AG10803 (cell line): ENCODE data around the gene RPS6KA3.

Experiments
- DNase-seq: peaks from one replicate; pipeline ENCODE4 v3.0.0; 2010; ENCODE audit warnings: low read depth
- H3K4me3 ChIP-seq: 2 replicates; pipeline ENCODE4 v1.5.1; 2011; ENCODE audit warnings: mild to moderate bottlenecking, low read length, control low read depth
- TF ChIP-seq, protein P1 (sequence below): conservative IDR thresholded peaks from 2 replicates; pipeline ENCODE4 v1.5.1; 2011; ENCODE audit warnings: mild to moderate bottlenecking, low read length, control low read depth, inconsistent platforms

Gene RPS6KA3

DNA sequence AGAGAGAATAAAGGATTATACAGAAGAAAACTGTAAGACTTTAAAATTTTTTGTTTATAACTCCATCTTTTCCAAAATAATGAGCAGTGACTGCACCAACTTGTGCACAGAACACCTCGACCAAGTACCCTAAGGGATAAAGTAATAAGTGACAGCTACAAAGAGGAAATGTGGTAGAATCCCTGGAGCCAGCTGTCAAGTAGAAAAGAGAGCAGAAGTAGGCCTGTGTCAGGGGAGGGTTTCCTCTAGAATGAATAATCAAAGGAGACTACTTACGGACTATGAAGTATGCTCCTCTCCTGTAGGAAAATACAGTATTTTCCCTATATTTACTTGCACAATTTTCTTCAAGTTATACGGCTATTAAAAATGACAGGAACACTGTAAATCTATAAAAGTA lies 126.3 kb downstream of the RPS6KA3 start:
- TF ChIP-seq, protein P1, sequence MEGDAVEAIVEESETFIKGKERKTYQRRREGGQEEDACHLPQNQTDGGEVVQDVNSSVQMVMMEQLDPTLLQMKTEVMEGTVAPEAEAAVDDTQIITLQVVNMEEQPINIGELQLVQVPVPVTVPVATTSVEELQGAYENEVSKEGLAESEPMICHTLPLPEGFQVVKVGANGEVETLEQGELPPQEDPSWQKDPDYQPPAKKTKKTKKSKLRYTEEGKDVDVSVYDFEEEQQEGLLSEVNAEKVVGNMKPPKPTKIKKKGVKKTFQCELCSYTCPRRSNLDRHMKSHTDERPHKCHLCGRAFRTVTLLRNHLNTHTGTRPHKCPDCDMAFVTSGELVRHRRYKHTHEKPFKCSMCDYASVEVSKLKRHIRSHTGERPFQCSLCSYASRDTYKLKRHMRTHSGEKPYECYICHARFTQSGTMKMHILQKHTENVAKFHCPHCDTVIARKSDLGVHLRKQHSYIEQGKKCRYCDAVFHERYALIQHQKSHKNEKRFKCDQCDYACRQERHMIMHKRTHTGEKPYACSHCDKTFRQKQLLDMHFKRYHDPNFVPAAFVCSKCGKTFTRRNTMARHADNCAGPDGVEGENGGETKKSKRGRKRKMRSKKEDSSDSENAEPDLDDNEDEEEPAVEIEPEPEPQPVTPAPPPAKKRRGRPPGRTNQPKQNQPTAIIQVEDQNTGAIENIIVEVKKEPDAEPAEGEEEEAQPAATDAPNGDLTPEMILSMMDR, result no peak
- peak overlapping the region; percentile 75 for H3K4me3 ChIP-seq
- DNase-seq, result no peak

DNA sequence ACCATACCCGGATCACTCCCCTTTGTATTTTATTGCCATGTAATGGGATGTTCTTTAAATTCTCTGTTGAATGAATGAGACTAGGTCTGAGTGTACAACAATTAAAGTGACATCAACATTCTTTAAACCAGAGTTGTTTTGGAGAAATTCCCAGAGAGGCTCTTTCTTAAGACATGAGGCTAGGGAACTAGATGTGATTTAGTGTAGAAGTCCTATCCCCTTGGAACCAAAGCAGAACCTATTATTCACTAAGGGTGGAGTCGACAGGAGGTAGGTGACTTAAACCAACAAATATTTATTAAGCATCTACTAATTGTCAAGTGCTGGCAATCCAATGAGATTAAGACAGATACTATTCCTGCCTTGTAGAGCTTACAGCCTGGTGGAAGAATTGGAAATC lies 126.7 kb downstream of the RPS6KA3 start:
- peak; percentile 84 for DNase-seq
- TF ChIP-seq, protein P1, result no peak
- peak overlapping the region; percentile 75 for H3K4me3 ChIP-seq

DNA sequence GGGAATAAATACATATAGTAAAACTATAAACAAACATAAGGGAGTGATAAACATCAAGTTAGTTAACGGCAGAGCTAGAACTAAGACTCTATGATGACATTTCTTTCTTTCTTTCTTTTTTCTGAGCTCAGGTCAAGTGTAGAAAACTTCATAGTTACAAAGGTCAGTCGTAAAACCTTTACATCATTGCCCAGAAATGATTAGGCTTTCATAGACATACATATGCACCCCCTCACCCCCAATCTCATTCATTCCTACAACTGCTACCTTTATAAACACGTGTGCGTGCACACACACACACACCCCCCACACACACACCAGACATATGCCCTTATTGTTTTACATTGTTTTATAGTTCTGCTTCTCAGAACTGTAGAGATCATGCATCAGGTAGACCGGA lies 130.8 kb downstream of the RPS6KA3 start:
- no peak overlapping the region for H3K4me3 ChIP-seq
- no peak for DNase-seq
- TF ChIP-seq, protein P1, result no peak

DNA sequence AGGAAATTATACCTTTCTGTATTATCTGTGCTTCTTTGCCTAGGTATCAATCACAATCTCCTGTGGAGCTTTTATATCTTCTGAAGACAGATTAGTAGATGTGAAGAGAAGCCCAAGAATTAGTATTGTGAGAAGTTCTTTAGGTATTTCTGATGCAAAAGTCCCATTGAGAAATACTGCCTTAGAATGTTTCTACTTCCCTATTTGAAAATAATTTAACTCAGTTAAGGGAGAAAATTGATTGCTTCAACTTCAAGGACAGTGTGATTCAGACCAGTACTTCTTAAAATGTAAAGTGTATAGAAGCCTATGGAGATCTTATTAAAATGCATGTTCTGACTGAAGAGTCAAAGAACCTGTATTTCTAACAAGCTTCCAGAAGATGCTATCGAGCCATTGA lies 134.0 kb downstream of the RPS6KA3 start:
- no peak for DNase-seq
- no peak overlapping the region for H3K4me3 ChIP-seq
- TF ChIP-seq, protein P1, result no peak

DNA sequence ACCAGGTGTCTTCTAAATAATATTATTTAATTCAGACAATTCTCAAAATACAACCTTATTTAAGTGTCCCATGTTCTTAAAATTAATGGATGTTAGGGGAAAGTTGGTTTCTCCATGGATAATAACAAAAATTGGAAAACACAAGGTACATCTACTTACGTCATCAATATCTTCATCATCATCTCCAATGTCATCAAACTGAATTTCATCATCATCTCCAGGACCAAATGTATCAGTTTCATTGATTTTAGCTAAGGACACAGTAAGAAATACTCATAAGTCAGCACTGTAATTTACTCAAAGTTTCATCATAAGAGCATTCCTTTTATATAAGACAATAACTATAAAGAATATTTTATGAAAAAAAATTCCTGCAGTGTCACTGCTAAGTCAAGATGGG lies 136.4 kb downstream of the RPS6KA3 start:
- no peak for DNase-seq
- H3K4me3 ChIP-seq, result no peak overlapping the region
- TF ChIP-seq, protein P1, result no peak

DNA sequence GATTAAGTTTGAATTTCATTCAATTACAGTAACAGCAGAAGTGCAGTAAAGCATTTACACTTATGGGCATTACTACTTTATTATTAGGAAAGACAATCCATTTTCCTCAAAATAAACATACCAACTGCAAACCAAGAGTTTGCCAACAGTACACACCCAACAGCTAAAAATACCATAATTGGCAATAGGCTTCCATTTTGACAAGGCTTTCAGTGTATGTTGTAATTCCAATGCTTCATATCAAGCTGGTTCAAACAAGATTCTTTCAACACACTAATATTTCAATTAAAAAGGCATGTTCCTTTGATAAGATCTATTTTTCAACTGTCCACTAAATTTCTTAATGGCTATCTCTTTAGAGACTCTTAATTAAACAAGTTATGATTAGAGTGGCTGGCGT lies 137.2 kb downstream of the RPS6KA3 start:
- no peak for DNase-seq

DNA sequence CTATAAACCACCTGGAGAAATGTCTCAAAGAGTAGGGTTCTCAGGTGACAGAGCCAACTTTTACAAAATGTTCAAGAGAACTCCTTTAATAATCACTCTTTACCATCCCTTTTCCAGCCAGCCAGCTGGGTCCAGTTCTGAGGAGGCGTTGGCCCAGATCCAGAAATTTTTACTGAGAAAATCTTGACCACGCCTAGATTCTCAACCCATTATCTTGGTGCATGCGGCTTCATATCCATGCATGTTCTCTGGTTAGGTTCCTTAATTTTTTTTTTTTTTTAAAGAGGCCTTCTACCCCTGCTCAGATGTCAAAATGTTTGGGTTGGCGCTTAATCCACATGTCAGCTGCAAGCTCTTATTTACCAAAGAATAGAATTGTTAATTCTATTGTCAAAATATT lies 138.0 kb downstream of the RPS6KA3 start:
- DNase-seq, result no peak
- TF ChIP-seq, protein P1, result no peak
- H3K4me3 ChIP-seq, result no peak overlapping the region

More for the DNA sequence above, 137.2 kb downstream of the RPS6KA3 start:
- H3K4me3 ChIP-seq, result no peak overlapping the region
- TF ChIP-seq, protein P1, result no peak
